HG03108 (cell line): ENCODE results near the gene DYSF.

ENCODE experiments used
- ATAC-seq: cut with Tn5 transposase; IDR thresholded peaks from one replicate; pipeline ENCODE4 v1.9.1; 2021; ENCODE audit warnings: moderate library complexity; ENCODE audit not compliant: unreplicated experiment

Gene DYSF

DNA sequence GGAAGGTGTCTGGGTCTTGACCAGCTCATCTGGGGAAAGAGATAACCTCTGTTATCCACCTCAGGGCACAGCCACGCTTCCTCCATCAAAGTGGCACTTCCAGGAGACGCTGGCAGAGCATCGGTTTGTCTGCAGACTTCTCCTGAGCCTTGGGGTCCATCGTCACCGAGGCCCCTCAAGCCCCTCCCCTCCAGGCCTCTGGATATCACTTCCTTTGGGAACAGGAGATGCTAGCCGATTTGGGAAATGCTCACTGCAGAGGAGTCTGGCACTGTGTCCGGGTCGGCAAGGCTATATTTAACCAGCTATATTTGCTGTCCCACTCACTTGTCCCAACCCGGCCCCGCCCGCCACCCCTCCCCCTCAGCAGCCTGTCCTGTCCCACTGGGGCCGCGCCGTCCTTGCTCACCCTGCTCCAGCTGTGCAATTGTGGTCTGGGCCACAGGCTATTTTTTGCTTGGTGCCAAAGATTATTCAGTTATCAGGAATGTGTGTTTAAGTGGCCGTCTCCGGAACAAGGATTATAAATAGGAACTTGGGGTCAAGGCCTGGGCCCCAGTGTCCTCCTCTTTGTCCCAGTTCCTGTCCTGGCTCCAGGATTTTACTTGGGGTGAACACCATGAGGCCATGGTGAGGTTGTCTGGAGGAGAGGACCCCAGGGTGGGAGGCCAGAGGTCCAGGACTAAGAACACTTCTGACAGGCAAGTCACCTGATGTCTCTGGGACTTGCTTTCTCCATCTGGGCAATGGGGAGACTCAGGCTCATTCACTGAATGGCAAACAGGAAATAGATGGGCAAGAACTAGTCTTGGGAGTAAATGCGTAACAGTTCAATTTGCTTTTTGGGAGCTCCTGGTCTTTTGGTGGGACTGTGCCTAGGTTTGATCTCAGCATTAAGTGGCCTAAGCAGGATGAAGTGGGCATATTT, 263.6 kb downstream of the DYSF start:
- no peak for ATAC-seq

DNA sequence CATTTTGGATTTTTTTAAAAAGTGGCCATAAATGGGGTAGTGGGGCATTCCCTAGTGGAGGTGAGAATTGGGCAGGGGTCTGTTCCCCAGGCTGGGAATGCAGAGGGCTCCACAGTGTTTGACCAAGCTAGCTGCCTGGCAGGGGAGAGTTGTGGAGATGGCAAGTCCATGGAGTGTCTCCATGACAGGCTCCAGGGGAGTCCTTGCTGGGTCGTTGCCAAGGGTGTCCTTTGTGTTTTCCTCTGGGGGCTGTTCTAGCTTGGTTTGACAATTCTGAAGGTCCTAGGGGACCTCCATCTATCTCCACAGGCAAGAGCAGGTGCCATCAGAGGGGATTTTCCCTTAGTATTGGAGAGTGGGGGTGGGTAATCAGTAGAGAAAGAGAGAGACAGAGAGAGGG, 265.3 kb downstream of the DYSF start:
- ATAC-seq: no peak

DNA sequence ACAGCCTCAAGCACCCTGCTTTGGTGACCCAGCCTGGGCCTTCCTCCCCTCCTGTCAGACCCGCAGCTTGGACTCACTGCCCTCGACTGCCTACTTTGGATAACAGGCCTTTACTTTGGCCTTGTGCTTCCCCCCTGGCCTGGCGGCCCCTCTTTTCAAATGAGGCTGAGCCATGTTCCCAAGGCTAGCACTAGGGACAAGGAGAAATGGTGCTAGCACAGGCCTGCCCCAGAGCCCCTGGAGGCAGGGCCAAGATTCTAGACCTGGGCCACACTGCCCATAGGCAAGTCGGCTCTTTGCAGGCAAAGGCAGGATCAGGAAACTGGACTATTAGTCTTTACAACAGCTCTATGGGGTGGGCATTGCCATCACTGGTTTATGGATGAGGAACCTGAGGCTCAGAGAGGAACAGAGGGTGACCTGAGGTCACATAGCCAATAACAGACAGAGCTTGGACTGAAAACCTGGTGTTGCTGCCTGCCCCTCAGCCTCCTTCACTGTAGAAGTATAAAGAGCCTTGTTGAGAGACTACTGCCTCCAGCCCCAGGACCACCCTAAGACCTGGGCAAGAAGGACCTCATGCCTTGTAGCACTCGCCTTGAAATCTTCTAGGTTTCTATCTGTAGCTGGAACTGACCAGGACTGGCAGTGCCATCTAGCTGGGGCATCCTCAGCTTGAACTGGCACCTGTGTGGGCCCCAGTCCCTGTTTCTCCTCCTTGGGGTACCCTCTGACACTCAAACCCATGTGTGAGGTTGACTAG, 266.3 kb downstream of the DYSF start:
- no peak for ATAC-seq

DNA sequence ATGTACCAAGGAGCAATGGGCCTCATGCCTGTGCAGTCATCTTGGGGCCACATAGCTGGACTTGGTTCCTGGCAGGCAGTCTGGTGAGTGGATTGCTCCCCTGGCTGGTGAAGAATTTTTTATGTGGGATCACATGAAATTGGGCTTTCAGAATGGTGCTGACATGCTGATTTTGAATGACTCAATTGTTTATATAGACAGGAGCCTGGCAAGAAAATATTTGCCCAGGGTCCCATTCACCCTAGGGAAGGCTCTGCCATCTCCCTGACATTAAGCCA, 266.9 kb downstream of the DYSF start:
- no peak for ATAC-seq

DNA sequence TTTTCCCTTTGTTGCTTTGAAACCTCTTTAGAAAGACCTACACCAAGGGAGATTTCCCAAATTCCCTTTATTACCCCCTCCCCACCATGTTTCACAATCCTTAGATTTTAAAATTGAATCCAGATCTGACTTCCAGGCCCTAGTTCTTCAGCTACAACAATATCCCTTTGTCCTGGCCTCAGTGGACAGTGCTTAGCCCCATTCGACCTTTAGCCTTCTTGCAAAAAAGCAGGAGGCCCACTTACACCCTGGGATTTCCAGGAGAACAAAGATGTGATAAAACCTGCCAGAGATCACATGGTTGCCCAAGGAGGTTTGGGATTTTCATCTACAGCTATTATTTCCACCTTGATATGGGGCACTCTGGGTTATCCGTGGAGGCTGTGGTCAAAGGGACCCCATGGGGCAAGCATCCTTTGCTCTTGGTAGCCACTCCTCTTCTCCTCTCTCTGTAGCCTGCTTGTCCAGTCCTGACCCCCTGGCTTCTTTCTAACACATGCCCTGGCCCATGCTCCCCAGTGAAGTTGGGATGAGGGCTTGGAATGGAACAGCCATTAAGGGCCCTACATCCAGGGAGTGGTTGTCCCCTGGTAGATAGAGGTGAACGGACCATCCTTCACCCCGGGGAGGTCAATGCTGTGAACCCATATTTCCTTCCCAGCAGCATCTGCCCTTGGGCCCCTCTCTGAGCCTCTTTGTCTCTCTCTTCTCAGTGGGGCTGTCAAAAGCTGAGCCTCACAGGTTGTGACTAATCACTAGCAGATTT, 267.4 kb downstream of the DYSF start:
- ATAC-seq: no peak

DNA sequence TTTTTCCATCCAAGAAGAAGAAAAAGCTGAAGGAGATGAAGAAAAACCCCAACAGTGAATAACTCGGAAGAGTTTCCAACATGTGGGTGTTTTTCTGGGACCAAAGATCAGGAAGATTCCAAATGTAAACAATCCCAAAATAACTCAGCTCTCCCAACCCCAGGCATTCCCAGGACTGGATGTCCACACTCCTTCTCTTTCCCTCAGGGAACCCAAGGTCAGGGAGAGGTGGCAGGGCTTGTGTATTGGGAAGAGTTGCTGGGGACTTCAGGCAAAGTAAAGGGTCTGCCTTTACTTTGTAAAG, 268.0 kb downstream of the DYSF start:
- no peak for ATAC-seq

DNA sequence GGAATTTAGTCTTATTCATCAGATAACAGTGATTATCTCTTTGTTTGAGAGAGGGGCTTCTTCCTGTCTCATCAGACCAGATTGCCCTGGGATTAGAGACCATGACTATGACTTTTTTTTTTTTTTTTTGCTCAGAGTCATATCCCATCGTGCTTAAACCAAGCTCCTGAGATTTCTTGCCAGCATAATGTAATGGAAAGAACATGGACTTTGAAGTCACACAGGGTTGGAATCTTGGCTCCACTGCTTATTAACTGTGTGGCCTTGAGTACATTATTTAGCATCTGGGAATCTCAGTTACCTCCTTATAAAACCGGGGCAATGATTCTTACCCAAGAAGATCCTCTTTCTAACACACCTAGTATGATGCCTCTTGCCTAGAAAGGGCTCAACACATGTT, 268.3 kb downstream of the DYSF start:
- no peak for ATAC-seq

DNA sequence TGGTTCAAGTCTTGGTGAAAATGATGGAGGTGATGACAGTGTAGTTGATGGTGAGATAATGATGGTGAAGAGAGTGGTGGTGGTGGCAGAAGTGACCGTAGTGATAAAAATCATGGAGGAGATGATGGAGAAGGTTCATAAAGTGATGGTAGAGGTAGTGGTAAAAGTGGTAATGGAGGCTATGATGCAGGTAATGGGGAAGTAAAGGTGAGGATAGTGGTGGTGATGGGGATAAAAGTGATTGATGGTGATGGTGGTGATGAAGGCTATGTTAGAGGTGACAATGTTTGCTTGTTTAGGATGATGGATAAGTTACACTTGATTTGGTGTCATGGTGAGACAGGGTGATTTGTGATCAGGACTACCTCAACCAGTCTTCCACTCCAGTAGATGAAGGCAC, 268.9 kb downstream of the DYSF start:
- no peak for ATAC-seq

DNA sequence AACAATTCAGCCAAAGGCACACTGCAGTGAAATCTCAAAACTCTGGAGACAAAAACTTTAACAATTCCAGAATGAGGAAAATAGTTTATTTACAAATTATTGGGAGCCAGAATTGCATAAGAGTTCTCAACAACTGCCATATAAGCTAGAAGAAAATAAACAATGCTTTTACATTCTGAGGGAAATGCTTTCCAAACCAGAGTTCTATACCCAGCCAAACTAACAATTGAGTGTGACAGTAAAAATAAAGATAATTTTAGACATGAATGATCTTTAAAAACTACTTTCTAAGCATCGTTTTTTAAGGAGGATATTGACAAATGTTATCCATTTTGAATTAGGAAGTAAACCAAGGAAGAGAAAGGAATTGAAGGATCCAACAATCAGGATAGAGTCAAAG, 271.4 kb downstream of the DYSF start:
- no peak for ATAC-seq

DNA sequence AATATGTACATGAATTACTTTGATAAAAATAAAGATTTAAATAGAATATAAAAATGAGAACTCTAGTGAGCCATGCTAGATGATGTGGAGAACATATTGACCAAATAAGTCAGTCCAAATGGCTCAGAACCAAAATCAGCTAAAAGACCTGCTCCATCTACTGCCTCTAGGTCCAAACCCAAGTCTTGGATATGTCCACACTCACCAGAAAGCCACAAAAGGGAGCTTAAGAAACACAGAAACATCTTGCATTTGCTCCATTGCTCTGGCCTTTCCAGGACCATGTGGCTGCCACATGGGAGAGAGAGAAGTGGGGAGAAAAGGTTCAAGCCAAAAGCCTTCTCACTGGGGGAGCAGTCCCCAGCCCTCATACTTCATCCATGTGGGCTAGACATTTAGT, 272.5 kb downstream of the DYSF start:
- ATAC-seq: no peak

DNA sequence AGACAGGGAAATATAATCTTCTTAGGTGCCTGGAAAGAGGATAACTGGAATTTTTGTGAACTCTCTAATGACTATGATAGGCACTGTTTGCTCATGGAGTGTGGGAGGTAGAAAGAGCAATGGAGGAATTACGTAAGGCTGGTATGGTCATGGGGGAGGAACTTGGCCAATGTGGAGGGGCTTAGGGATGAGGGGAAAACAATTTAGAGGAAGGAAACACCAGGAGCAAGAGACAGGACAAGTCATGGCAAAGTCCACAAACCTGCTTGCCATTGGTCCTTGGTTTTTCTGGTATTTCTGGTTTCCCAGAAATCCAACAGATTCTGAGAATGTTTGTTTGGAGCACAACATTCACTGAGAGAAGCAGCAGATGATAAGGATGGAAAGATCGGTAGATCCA, 274.2 kb downstream of the DYSF start:
- no peak for ATAC-seq

DNA sequence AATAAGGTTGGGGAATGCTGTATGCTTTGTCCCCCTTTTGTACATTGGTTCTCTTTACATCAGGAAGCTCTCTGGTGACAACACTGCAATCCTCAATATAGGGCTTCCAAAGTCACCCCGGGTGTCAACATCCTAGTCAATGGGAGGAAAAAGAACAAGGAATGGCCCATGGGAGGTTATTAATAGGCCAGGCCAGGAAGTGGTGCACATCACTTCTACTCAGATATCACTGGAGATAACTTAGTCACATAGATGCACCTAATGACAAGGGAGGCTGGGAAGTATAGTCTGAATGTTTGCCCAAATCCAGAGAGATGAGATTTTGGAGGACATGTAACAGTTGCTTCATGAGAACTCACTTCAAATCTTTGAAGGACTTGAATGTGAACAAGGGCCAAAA, 274.7 kb downstream of the DYSF start:
- no peak for ATAC-seq

DNA sequence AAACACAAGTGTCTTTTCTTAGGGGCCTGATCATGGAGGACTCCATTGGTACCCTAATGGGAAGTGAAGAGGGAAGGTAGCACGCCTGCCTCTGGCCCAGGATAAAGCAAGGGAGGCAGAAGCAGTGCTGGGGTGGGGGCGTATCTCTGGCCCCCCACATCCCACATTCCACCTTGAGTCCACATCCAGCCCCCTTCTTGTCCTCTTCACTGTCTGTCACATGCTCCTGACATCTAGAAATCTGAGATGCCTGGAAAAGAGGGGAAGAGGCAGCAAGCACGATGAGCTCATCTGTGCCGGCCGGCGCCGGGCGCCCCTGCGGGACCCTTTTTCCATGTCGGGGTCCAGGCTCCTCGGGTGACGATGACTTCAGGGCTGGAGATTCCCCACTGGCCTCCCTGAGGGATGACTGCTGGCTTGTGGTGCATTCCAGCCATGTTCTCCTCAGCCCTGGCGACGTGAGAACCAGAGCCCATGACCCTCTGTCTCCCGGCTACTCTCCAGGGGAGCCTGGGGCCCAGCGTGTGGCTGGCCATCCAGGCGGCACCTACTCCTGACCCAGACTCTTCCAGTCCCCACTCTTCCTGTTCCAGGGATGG, 277.5 kb downstream of the DYSF start:
- no peak for ATAC-seq

DNA sequence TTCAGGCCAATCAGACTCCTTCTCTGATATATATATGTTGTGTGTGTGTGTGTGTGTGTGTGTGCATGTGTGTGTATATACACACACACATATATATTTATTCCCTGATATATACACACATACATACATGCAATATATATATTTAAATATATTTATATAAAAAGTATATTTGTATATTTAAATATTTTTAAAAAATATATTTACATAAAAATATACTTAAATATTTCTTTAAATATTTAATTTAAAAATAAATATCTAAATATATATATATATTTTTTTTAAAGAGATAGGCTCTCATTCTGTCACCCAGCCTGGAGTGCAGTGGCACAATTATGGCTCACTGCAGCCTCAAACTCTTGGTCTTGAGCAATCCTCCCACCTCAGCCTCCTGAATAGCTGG, 281.3 kb downstream of the DYSF start:
- no peak for ATAC-seq

DNA sequence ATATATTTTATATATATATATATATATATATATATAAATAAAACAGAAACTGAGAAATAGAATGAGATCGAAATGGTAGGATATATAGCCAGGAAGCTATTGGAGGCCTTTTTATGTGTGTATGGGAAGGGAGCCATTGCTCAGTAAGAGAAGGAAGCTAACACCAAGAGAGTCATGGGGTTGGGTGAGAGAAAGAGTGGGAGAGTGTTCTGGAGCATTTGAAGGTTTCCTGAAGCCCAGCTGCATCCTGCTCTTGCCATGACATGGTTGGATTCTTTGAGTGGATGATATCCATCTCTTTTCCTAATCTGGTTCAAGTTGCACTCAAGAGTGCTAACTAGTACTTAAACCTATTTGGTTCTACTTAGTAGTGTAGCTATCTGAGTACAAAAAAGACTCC, 282.3 kb downstream of the DYSF start:
- no peak for ATAC-seq
